SKM-1 treated with dmso at 0.1 percent for 144 hours (cell line): Measurements from ENCODE around the gene KEL.
A peak's percentile ranks its signal among the peaks of the same experiment; 100 is the strongest.
"Not testable (repeated sequence)": the region's sequence is repeated elsewhere in the genome, so short reads cannot be mapped to it uniquely, and the experiment has no call there.

ENCODE experiments used
- DNase-seq: peaks from one replicate; lab custom pipeline; 2025; ENCODE audit not compliant: unreplicated experiment; lab: John Stamatoyannopoulos, UW

Gene KEL

GRCh38 chr7:142961973-142962926 lies at the start of gene KEL:
TSS of gene KEL (minus strand) at chr7:142962363. CDS start at chr7:142962206, 157 bp downstream.
- no peak for DNase-seq

- peak; percentile 66 for DNase-seq
These were observed 46.1 kb upstream of the KEL start for GRCh38 chr7:143008007-143008901.

DNA sequence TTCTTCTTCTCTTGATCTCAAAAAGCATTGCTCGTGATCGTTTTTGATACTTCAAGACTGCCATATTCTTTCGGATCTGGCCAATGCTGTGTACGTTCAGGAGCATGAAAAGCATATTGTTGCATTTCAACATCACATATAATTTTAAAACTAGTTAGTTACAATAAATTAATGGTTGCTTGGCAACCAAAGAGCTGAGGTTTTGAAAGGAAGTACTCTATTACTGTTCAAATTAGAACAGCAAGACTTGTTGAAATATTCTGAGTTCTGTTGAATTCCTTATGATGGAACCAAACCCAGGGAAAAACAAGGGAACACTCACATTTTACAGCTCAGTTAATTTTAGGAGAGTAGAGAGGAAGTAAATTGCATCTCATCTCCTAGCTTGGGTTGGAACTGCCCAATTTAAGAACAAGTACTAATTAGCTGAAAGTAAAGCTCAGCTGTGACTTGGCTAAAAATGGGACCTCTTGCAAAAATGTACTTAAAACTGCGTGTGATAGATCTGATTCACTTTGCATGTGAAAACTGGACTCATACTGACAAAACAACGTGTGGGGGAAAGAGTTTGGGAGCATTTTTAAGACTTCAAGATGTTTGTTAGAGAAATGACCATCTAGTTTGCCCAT lies 43.6 kb upstream of the KEL start:
- DNase-seq = no peak

DNA sequence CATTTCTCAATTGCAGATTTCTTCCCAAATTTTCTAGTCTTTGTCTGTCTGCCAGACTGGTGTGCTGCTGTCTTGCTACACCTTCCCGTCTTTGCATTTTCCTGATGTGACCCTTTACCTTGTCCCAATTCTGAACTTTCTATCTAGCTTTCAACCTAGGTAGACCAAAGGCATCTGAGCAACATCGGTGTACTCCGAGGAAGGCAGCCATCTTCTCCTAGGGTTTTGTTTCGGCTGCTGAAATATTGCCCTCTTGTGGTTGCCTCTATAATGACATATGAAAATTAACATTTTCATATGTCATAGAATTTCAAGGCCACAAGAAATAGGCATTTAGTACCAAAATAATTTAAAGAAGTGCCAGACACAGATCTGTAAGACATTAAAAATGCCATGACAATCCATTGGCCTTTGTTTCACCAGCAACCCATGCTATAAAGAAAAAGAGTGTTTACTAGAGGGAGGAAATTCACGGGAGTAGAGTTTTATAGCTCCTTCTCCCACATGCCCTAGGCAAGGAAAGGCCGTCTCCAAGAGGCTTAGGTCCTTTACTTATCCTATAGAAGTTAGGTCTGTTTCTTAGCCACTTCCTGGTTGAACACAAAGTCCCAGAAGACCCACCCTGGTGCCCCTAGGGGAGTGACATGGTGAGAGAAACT lies 41.4 kb upstream of the KEL start:
- peak; percentile 55 for DNase-seq

DNA sequence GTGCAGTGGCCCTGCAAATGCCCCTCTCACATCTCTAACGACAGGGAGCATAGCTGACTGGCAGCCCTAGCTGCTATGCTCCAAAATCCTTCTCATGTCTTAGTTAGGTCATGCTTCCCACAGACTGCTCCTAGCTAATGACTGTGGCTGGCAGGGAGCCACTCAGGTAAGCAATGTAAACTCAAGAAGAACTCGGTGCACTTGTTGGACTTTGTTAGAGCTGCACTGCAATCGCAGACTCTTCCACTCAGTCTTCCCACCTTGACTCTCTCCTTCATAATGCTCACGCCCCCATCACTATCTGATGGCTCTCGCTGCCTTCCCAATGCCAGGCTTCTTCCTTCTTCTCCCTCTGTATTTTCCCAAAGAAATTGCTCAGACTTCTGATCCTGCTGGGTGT lies 40.7 kb upstream of the KEL start:
- DNase-seq = no peak

- peak; percentile 15 for DNase-seq
These were observed 39.9 kb upstream of the KEL start for GRCh38 chr7:143002106-143002505.

DNA sequence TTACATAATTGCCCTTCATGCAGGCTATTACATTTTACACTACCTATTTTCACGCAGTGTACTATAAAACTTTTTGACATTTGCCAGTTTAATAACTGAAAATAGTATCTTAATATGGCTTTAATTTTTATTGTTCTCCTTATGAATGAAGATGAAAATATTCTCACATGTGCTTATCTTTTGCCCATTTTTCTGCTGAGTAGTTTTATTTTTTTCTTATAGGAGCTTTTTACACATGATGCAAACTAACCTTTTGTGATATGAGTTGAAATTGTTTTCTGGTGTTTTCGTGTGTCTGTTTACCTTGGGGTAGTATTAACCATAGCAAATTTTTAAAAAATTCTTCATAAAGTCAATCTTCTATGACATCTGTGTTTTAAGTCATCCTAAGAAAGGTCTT lies 38.5 kb upstream of the KEL start:
- no peak for DNase-seq

DNA sequence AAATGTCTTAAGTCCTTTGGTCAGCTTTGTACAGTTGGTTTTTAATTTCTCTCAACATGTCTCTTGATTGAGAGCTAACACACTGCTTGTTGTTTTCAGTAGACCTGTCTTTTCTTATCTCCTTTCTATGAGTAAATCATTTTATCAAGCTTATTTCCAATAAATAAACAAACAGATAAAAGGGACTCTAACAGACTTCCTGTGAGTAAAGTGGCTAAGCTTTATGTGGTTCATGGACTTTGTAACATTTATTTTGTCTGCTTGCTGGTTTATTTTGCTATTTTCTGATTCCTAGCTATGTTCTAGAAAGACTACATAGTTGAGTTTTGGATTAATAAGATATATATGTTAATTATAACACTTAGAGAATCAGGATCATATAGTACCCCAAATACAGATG lies 37.6 kb upstream of the KEL start:
- no peak for DNase-seq

- no peak for DNase-seq
These were observed 36.8 kb upstream of the KEL start for GRCh38 chr7:142998966-142999365.

DNA sequence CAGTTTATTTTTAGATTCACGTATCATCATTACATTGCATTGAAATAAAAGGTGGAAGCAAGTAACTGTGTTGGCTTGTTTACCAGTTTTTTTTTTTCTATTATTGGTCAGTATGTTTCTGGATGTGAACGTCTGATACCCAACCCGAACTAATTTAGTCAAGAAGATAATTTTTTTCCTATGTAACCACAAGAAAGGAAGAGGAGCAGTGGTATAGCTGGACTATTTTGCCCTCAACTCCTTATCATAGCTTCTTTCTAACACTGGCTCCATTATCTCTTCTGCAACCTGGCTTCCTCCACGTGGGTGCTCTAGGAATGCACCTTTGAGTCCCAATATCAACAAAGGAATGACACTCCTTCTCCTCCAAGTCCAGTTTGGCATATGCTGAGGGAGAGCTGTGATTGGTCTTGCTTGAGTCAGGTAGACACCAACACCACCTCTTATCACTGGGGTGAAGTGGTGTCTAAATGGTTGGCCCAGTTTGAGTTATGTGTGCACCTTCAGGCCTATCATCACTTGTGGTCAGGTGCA lies 35.4 kb upstream of the KEL start:
- no peak for DNase-seq

DNA sequence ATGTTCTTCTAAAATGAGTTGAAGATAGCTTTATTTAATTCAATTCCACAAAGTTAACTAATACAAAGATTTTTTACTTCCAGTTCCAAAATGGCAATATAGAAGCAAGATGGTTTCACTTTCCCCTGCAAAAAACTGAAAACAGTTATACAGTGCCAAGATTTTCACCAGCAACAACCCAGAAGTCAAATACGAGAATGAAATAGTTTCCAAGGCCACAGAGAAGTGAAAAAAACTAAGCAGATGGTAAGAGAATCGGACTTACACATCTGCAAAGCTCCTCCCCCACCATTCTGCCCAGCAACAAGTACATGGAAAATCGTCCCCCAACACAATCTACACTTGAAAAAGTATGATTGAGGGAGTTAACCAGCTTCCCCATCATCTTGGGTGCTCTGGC lies 30.3 kb upstream of the KEL start:
- no peak for DNase-seq

GRCh38 chr7:142984297-142984696 lies 22.1 kb upstream of the KEL start:
- DNase-seq = no peak

GRCh38 chr7:142983825-142984224 lies 21.7 kb upstream of the KEL start:
- DNase-seq = no peak

DNA sequence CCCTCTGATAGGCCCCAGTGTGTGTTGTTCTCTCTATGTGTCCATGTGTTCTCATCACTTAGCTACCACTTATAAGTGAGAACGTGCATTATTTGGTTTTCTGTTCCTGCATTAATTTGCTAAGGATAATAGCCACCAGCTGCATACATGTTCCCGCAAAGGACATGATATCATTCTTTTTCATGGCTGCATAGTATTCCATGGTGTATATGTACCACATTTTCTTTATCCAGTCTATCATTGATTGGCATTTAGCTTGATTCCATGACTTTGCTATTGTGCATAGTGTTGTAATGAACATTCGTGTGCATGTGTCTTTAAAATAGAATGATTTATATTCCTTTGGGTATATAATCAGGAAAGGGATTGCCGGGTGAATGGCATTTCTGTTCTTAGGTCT lies 16.2 kb upstream of the KEL start:
- DNase-seq = not testable (repeated sequence)

- DNase-seq = no peak
These were observed 12.5 kb upstream of the KEL start for GRCh38 chr7:142974626-142975025.

DNA sequence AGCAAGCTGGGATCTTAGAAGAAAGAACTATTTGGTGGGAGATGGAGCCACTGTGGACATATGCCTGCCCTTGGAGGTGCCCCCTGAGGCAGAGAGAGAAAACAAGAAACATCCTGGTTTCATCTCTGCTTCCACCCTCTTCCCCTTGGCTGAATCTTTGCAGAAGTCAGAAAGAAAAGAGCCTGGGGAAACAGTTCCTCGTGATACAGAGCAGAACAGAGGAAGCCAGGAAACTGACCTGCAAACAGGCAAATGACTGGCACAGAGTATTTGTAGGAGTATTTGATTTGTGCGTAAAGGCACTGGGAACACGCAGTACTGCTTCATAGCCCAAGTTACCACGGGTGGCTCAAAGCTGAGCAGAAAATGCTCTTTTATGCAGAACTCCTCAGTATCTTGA lies 7.0 kb upstream of the KEL start:
- no peak for DNase-seq

GRCh38 chr7:142968229-142968628 lies 6.1 kb upstream of the KEL start:
- DNase-seq = peak; percentile 51

- DNase-seq = no peak
These were observed 2.5 kb upstream of the KEL start for GRCh38 chr7:142964502-142965246.

DNA sequence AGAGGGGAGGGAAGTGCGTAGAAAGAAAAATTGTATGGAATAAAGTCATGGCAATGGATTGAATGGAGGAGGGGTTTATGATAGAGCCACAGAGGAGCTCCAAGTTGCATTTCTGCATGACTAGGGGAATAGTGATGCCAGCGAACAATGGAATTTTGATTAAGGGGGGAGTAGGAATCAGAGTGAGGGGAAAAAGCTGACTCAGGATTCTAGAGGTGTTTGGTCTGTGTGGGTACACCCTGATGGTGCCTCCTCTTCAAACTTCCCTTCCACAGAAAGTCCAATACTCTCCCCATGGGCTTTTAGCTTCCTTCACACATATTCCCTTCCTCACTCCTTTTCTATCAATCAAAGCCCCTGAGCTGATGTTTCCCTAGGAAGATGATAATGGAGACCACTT lies 1.8 kb upstream of the KEL start:
- no peak for DNase-seq

DNA sequence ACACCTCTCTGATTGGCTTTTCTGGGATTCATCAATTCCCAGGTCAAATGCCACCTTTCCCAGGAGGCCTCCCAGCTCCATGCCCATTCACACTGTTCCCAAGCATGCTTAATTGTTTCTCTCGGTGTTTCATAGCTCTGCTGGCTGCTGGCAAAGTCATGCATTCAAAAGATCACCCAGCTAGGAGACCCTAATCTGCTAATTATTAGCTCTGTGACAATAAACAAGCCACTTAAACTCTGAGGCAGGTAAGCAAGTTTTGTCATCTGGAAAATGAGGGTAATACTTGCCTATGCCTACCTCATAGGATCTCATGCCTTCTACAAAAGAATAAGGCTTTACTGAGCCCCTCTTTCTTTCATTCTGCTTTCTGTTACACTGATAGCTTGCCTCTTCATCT lies 828 bp upstream of the KEL start:
- no peak for DNase-seq
